IMR-90 (cell line): ENCODE measurements around the gene FLOT2.

Source experiments
- CHD1 ChIP-seq: IDR thresholded peaks from 2 replicates; pipeline ENCODE4 v1.6.1; 2012; ENCODE audit warnings: low read depth, low read length, improper control_type of control experiment
- MAFK ChIP-seq: IDR thresholded peaks from 2 replicates; pipeline ENCODE4 v1.6.1; 2012; ENCODE audit warnings: low read depth, low read length, improper control_type of control experiment
- MAZ ChIP-seq: IDR thresholded peaks from 2 replicates; pipeline ENCODE4 v1.6.1; 2012; ENCODE audit warnings: low read depth, mild to moderate bottlenecking, low read length, improper control_type of control experiment, moderate library complexity, borderline replicate concordance
- POLR2A ChIP-seq: IDR thresholded peaks from 2 replicates; pipeline ENCODE4 v1.6.1; 2012; ENCODE audit warnings: mild to moderate bottlenecking, low read depth, low read length
- RAD21 ChIP-seq: IDR thresholded peaks from 2 replicates; pipeline ENCODE4 v1.6.1; 2012; ENCODE audit warnings: low read length, improper control_type of control experiment
- RFX5 ChIP-seq: IDR thresholded peaks from 2 replicates; pipeline ENCODE4 v1.8.0; 2012; ENCODE audit warnings: low read depth, mild to moderate bottlenecking, low read length, moderate library complexity
- SMC3 ChIP-seq: fragments of 150-350 bp; IDR thresholded peaks from 2 replicates; pipeline ENCODE4 v1.6.1; 2016; ENCODE audit warnings: low read depth, mild to moderate bottlenecking, antibody characterized with exemption, low read length, moderate library complexity
- USF2 ChIP-seq: fragments of 150-350 bp; IDR thresholded peaks from 2 replicates; pipeline ENCODE4 v1.6.1; 2017; ENCODE audit warnings: mild to moderate bottlenecking, antibody characterized with exemption, low read length, low read depth
- TF ChIP-seq, protein P1 (sequence below): conservative IDR thresholded peaks from 2 replicates; pipeline ENCODE4 v1.5.1; 2012; ENCODE audit warnings: mild to moderate bottlenecking, low read depth, low read length, improper control_type of control experiment

- TF ChIP-seq POLR2A: no peak
- TF ChIP-seq, protein P1, sequence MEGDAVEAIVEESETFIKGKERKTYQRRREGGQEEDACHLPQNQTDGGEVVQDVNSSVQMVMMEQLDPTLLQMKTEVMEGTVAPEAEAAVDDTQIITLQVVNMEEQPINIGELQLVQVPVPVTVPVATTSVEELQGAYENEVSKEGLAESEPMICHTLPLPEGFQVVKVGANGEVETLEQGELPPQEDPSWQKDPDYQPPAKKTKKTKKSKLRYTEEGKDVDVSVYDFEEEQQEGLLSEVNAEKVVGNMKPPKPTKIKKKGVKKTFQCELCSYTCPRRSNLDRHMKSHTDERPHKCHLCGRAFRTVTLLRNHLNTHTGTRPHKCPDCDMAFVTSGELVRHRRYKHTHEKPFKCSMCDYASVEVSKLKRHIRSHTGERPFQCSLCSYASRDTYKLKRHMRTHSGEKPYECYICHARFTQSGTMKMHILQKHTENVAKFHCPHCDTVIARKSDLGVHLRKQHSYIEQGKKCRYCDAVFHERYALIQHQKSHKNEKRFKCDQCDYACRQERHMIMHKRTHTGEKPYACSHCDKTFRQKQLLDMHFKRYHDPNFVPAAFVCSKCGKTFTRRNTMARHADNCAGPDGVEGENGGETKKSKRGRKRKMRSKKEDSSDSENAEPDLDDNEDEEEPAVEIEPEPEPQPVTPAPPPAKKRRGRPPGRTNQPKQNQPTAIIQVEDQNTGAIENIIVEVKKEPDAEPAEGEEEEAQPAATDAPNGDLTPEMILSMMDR: no peak
- TF ChIP-seq RFX5: no peak
- no peak for TF ChIP-seq MAZ
- no peak for TF ChIP-seq RAD21
- no peak for TF ChIP-seq CHD1
- TF ChIP-seq USF2: no peak
- TF ChIP-seq SMC3: no peak
- no peak for TF ChIP-seq MAFK
These were observed 15.4 kb upstream of the FLOT2 start for GRCh38 chr17:28912938-28913333.
